GM12864 (cell line): ENCODE measurements around the gene LPP.

ENCODE experiments used
- DNase-seq: peaks from one replicate; pipeline ENCODE4 v3.0.0-alpha.2; 2011; ENCODE audit warnings: low read depth
- H3K4me3 ChIP-seq: 2 replicates; pipeline ENCODE4 v1.5.1; 2011; ENCODE audit warnings: mild to moderate bottlenecking, low read depth, low read length, control low read depth
- TF ChIP-seq, protein P1 (sequence below): IDR thresholded peaks from 2 replicates; pipeline ENCODE4 v1.5.1; 2011; ENCODE audit warnings: low read depth, mild to moderate bottlenecking, moderate library complexity, low read length, control low read depth, inconsistent platforms; ENCODE audit errors: missing control alignments

The LPP gene

DNA sequence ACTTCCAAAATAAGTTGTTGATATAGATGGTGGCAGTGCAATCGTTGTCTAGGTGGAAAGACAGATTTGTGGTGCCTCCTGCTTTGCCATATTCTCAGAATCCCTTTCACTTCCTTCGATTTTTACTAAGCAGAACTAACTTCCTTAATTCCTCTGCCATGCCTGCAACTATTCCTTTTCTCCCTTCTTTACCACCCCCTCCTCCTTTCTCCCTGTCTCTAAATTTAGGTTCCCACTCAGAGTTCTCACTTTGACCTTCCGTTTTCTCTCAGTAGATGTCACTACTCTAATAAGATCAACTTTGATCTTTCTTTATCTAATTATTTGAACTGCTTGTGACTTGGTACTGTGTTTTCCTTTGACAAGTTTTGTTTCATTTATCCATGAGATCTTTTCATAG lies 351.2 kb downstream of the LPP start:
- TF ChIP-seq, protein P1, sequence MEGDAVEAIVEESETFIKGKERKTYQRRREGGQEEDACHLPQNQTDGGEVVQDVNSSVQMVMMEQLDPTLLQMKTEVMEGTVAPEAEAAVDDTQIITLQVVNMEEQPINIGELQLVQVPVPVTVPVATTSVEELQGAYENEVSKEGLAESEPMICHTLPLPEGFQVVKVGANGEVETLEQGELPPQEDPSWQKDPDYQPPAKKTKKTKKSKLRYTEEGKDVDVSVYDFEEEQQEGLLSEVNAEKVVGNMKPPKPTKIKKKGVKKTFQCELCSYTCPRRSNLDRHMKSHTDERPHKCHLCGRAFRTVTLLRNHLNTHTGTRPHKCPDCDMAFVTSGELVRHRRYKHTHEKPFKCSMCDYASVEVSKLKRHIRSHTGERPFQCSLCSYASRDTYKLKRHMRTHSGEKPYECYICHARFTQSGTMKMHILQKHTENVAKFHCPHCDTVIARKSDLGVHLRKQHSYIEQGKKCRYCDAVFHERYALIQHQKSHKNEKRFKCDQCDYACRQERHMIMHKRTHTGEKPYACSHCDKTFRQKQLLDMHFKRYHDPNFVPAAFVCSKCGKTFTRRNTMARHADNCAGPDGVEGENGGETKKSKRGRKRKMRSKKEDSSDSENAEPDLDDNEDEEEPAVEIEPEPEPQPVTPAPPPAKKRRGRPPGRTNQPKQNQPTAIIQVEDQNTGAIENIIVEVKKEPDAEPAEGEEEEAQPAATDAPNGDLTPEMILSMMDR: no peak
- DNase-seq: no peak
- H3K4me3 ChIP-seq: no peak overlapping the region

DNA sequence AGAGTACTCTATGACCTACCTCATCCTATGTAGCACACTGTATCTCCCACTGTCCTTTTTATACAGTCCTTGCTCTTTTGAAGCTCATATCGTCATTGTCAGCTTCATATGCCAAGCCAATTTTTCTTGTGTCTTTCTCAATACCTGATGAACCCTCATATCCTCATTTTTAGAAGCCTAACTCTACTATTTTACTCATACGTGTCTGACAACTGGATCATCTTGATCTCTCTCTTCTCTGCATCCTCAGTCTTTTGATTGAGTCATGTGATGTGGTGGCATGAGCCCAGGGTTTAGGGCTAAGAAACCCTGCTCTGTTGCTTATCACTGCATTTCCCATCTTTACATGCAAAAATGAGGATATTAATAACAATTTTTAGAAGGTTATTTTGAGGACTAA lies 352.0 kb downstream of the LPP start:
- TF ChIP-seq, protein P1: no peak

DNA sequence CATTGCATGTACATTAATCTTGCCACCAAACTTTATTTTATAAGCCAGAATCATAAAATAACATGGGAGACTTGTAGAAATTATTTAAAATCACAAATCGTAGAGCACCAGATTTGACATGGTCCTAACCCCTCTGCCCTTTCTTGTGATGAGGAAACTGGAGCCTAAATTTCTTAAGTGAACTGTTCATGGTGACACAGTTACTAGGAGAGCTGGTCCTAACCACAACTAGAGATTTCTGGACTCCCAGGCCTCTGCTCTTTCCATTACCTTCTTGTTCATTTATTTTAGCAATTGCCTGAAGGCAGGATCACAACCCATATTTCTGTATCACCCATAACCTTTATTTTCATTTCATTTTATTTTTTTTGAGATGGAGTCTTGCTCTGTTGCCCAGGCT lies 352.5 kb downstream of the LPP start:
- DNase-seq: no peak
- TF ChIP-seq, protein P1: no peak
- no peak overlapping the region for H3K4me3 ChIP-seq

More for the DNA sequence above, 352.0 kb downstream of the LPP start:
- H3K4me3 ChIP-seq: no peak overlapping the region
- no peak for DNase-seq

DNA sequence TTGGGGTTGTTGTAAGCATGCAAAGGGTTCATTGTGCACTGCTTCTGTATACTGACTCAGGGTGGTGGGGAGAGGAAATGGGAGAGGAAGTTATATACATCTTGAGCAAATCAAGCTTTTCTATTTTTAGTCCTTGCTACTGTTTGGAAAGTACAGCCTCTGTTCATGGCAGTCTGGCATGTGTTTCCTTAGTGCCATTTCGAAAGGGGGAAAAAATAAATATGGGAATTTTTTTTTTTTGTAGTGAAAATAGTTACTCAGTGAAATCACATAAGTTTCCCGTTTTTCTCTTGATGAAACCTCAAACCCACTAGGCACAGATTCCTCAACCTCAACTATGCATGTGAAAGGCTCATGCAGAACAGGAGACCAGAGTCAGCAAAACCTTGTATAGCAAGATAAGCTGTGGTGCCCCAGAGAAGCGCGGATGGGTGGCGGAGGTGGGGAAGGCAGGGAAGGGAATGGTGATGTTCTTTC lies 353.3 kb downstream of the LPP start:
- TF ChIP-seq, protein P1: no peak
- no peak overlapping the region for H3K4me3 ChIP-seq
- no peak for DNase-seq

DNA sequence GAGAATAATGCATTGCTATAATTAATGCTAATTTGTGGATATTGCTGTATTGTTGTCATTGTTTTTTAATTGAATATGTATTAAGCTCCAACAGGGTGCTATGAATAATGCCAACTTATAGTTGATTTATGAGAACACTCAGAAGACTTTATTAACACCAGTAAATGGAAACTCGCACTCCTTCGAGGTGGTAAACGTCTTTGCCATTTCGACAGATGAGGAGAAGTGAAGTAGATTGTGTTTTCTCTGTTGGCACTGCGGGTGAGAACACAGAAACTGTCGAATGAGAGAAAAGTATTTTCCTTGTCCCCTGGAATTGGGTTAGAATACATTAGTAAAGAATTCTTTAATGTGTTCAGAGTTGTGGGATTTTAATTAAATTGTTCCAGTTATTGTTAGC lies 354.5 kb downstream of the LPP start:
- H3K4me3 ChIP-seq: no peak overlapping the region
- DNase-seq: no peak
- TF ChIP-seq, protein P1: no peak

DNA sequence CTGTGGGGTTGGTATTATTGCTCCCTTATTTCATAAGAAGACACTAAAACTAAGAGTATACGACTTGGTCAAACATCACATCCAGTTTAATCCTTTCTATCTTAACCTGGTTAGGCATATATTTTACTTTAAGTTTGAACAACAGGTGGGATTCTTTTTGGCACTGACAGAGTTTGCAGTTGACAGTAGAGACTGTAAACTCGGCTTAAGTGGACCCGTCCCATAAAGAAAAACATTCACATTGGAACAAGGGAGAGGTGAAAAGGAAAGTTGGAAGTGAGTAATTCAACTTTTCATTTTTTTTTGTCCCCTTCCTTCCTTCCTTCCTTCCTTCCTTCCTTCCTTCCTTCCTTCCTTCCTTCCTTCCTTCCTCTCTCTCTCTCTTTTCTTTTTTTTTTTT lies 355.4 kb downstream of the LPP start:
- TF ChIP-seq, protein P1: no peak
- DNase-seq: no peak
- H3K4me3 ChIP-seq: no peak overlapping the region

DNA sequence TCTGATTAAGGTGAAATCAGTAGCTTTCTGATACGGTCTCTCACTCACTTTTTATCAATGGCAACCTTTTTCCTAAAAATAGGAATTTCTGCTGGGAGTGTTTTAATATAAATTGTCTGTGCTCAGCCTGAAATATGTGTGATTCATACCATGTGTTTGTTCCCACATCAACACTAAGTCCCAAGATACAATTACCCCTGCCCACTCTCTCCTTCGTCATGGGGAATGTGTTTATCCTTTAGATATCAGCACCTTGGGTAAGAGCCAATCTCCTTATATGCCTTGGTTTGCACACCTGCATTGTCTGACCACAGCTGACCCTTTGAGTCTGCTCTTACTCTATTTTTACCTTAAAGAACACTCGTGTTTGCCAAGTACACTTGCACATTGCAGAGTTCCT lies 356.4 kb downstream of the LPP start:
- DNase-seq: no peak
- TF ChIP-seq, protein P1: no peak
- no peak overlapping the region for H3K4me3 ChIP-seq
